HepG2 (cell line): ENCODE data around the gene HSF4. TPM values are rescaled to one million over a fixed set of nuclear protein-coding genes. Genes with fewer than 3 reads are reported as not detected.

Source experiments
- ATAC-seq: fragments of 200-7000 bp; cut with Tn5 transposase; 3 replicates; pipeline ENCODE4 v1.9.1; 2020; ENCODE audit warnings: mild to moderate bottlenecking, moderate library complexity
- BruUV-seq: library from RNA; stranded (reverse); fragments of 400-500 nt; replicated peaks from 2 replicates; lab custom pipeline; 2021; lab: Mats Ljungman, UMichigan
- CTCF ChIA-PET: fragments of 300-600 bp; formaldehyde crosslinking; extraction: SDS; loops from one replicate; lab custom pipeline; 2021; ENCODE audit warnings: low total read pairs, inconsistent platforms, low intra/inter-chr PET ratio; lab: Yijun Ruan, JAX
- POLR2A ChIA-PET: fragments of 350-600 bp; sonication (Branson Sonifier 250); formaldehyde crosslinking; loops from one replicate; lab custom pipeline; 2020; ENCODE audit warnings: antibody characterized with exemption, inconsistent platforms; lab: Yijun Ruan, JAX
- DNase-seq: peaks from one replicate; pipeline ENCODE4 v3.0.0-alpha.2; 2015; ENCODE audit warnings: low spot score
- FAIRE-seq: peaks from 3 replicates; lab custom pipeline; 2011; peaks lifted over from hg19 to GRCh38; lab: Jason Lieb, UNC
- H2AFZ ChIP-seq: one replicate; pipeline ENCODE4 v1.6.1; 2011; ENCODE audit warnings: low read length, inconsistent platforms
- H3K27ac ChIP-seq: fragments of 300-600 bp; 3 replicates; pipeline ENCODE4 v1.8.0; 2011; ENCODE audit warnings: mixed run types, mild to moderate bottlenecking, mixed read lengths, low read length, inconsistent platforms; ENCODE audit not compliant: insufficient read depth; ENCODE audit errors: extremely low read length
- H3K27me3 ChIP-seq, 2 experiments: fragments of 200-600 bp in 1 of 2; 2 replicates in 1 of 2; 3 replicates in 1 of 2; pipeline versions ENCODE4 v1.6.0 to v1.8.0; 2011; ENCODE audit warnings: low read length in 2 of 2, mild to moderate bottlenecking in 2 of 2, moderate library complexity in 2 of 2, inconsistent platforms in 1 of 2; ENCODE audit not compliant: insufficient read depth in 2 of 2, control insufficient read depth in 1 of 2
- H3K36me3 ChIP-seq, 2 experiments: fragments of 200-600 bp in 1 of 2; replicated peaks in 1 of 2; 2 replicates in 1 of 2; 3 replicates in 1 of 2; pipeline versions ENCODE4 v1.5.1 to v1.8.0; 2011; ENCODE audit warnings: low read length in 2 of 2, inconsistent platforms in 1 of 2; ENCODE audit not compliant: insufficient read depth in 2 of 2, control insufficient read depth in 1 of 2
- H3K4me1 ChIP-seq: 2 replicates; pipeline ENCODE4 v1.5.1; 2012; ENCODE audit warnings: low read length, inconsistent platforms; ENCODE audit not compliant: insufficient read depth
- H3K4me2 ChIP-seq: 2 replicates; pipeline ENCODE4 v1.6.0; 2011; ENCODE audit warnings: low read depth, low read length, inconsistent platforms
- H3K4me3 ChIP-seq, 3 experiments: fragments of 200-600 bp in 1 of 3; sonication (generic), shearing (Covaris generic) in 1 of 3; replicated peaks in 1 of 3; 2 replicates each; pipeline ENCODE4 v1.5.1; 2011 to 2016; ENCODE audit warnings: low read length in 3 of 3, inconsistent platforms in 2 of 3, low read depth in 2 of 3, mild to moderate bottlenecking in 2 of 3, control low read depth in 1 of 3, mixed read lengths in 1 of 3; ENCODE audit not compliant: insufficient read depth in 1 of 3
- H3K79me2 ChIP-seq: one replicate; pipeline ENCODE4 v1.6.1; 2011; ENCODE audit warnings: low read length, inconsistent platforms; ENCODE audit not compliant: insufficient read depth
- H3K9ac ChIP-seq: 2 replicates; pipeline ENCODE4 v1.6.0; 2011; ENCODE audit warnings: mild to moderate bottlenecking, low read depth, low read length, inconsistent platforms; ENCODE audit not compliant: insufficient read depth
- H3K9me3 ChIP-seq: 2 replicates; pipeline ENCODE4 v1.5.1; 2012; ENCODE audit warnings: mild to moderate bottlenecking, low read length
- H4K20me1 ChIP-seq: 2 replicates; pipeline ENCODE4 v1.6.0; 2011; ENCODE audit warnings: inconsistent platforms, mild to moderate bottlenecking, low read length, moderate library complexity; ENCODE audit not compliant: insufficient read depth
- CAMTA2 ChIP-seq: sonication (generic); formaldehyde crosslinking; IDR thresholded peaks from 2 replicates; pipeline ENCODE4 v1.4.0; 2020; ENCODE audit warnings: mild to moderate bottlenecking, missing genetic modification reagents, borderline replicate concordance
- HNRNPK ChIP-seq: fragments of 200-400 bp; formaldehyde crosslinking; IDR thresholded peaks from 2 replicates; pipeline ENCODE4 v1.6.1; 2018; ENCODE audit warnings: low read length, low read depth, moderate library complexity, mild to moderate bottlenecking; ENCODE audit not compliant: poor library complexity, severe bottlenecking
- KDM5B ChIP-seq: sonication (generic); formaldehyde crosslinking; IDR thresholded peaks from 2 replicates; pipeline ENCODE4 v1.4.0; 2020; ENCODE audit warnings: missing genetic modification reagents, mild to moderate bottlenecking, borderline replicate concordance
- NFKBIZ ChIP-seq: IDR thresholded peaks from 2 replicates; pipeline ENCODE4 v1.6.1; 2018; ENCODE audit warnings: missing genetic modification reagents, missing compliant biosample characterization
- NFYB ChIP-seq: sonication (generic); formaldehyde crosslinking; IDR thresholded peaks from 2 replicates; pipeline ENCODE4 v1.4.0; 2020; ENCODE audit warnings: missing genetic modification reagents
- RFX1 ChIP-seq: fragments of 450-650 bp; IDR thresholded peaks from 2 replicates; pipeline ENCODE4 v1.6.1; 2017
- RFX5 ChIP-seq: IDR thresholded peaks from 2 replicates; pipeline ENCODE4 v1.6.1; 2011; ENCODE audit warnings: low read depth, low read length, improper control_type of control experiment
- SMAD3 ChIP-seq: sonication (generic); formaldehyde crosslinking; IDR thresholded peaks from 2 replicates; pipeline ENCODE4 v1.4.0; 2020; ENCODE audit warnings: missing genetic modification reagents
- ZBTB38 ChIP-seq: sonication (generic); formaldehyde crosslinking; IDR thresholded peaks from 2 replicates; pipeline ENCODE4 v1.5.1; 2020; ENCODE audit warnings: mild to moderate bottlenecking, missing genetic modification reagents
- ZNF687 ChIP-seq: sonication (generic); formaldehyde crosslinking; IDR thresholded peaks from 2 replicates; pipeline ENCODE4 v1.5.1; 2020; ENCODE audit warnings: mild to moderate bottlenecking, missing genetic modification reagents, moderate library complexity
- ZNF800 ChIP-seq: sonication (generic); formaldehyde crosslinking; IDR thresholded peaks from 2 replicates; pipeline ENCODE4 v1.4.0; 2020; ENCODE audit warnings: missing genetic modification reagents
- WGBS: methylation state at CpG from one replicate; pipeline ENCODE4 v1.1.6; 2017; ENCODE audit warnings: low lambda C conversion rate; 5-methylcytosine and 5-hydroxymethylcytosine counted together
- in situ Hi-C: cut with HindIII; loops from 2 replicates; pipeline ENCODE4 v1.10.0; 2017; ENCODE audit warnings: low pct_unique_long_range_greater_than_20kb; ENCODE audit not compliant: extremely low pct_ligation_motif_present
- intact Hi-C: fragments of 100-400 bp; cut with micrococcal nuclease; formaldehyde crosslinking; loops from one replicate; pipeline ENCODE4 v1.10.0; 2022; ENCODE audit not compliant: unreplicated experiment
- polyA plus RNA-seq, 8 experiments: library from polyadenylated mRNA; depleted of rRNA in 3 of 8; stranded (reverse) in 7 of 8; unstranded in 1 of 8; fragments of >200 nt; fragmentation: Illumina TruSeq in 4 of 8; extraction: Trizol in 4 of 8; gene quantifications; 2 replicates each; pipeline versions ENCODE4 v1.2.1 to v1.2.3, GENCODE V29; 2011 to 2016; ENCODE audit warnings: low read depth in 4 of 8, missing spikeins in 1 of 8, mixed read lengths in 1 of 8; ENCODE audit not compliant: insufficient read depth in 1 of 8
- total RNA-seq, 5 experiments: library from RNA; depleted of rRNA; stranded (reverse); fragments of >200 nt; fragmentation: Illumina TruSeq; extraction: Trizol; gene quantifications; 2 replicates each; pipeline ENCODE4 v1.2.3, GENCODE V29; 2016; ENCODE audit warnings: low read depth in 1 of 5
- TF ChIP-seq, protein P1 (sequence below): IDR thresholded peaks from 2 replicates; pipeline ENCODE4 v1.6.1; 2016; ENCODE audit warnings: missing compliant biosample characterization, missing genetic modification reagents, borderline replicate concordance

The HSF4 gene
- total and polyA plus RNA-seq, 2 of the 13 experiments (the other 11 are each of a cell fraction or from before 2014, with no cell fraction given), result 3.5 to 16.9 TPM

DNA sequence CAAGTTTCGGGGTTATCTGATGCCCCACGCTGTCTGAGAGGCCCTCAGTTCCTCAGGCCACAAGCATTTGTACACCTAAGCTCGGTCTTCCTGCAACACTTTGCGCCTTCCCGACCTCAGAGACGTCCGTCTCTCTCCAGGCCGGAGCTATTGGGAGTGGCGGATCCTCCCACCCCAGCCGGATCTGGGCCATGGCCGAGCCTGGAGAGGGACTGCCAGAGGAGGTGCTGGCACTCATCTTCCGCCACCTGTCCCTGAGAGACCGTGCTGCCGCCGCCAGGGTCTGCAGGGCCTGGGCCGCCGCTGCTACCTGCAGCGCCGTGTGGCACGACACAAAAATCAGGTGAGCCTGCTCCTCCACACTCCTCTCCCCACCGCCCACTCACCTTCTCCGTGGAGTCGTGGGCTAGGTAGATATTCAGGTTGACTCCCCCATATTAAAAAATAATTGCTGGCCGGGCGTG lies 2.9 kb upstream of the HSF4 start (continued):
- TF ChIP-seq HNRNPK, result no peak
- TF ChIP-seq KDM5B (CRISPR knock-in tag), result 0 out of 2 replicates have a peak, but pooled peaks have one; percentile 8
- TF ChIP-seq, protein P1, sequence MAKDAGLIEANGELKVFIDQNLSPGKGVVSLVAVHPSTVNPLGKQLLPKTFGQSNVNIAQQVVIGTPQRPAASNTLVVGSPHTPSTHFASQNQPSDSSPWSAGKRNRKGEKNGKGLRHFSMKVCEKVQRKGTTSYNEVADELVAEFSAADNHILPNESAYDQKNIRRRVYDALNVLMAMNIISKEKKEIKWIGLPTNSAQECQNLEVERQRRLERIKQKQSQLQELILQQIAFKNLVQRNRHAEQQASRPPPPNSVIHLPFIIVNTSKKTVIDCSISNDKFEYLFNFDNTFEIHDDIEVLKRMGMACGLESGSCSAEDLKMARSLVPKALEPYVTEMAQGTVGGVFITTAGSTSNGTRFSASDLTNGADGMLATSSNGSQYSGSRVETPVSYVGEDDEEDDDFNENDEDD (CRISPR knock-in tag), result no peak
- no peak for TF ChIP-seq NFKBIZ (CRISPR knock-in tag)
- no peak for TF ChIP-seq RFX1
- 0 out of 2 replicates have a peak, but pooled peaks have one; percentile 29 for TF ChIP-seq CAMTA2 (CRISPR knock-in tag)
- TF ChIP-seq SMAD3 (CRISPR knock-in tag), result no peak
- TF ChIP-seq, all 625 proteins: peak for 3

DNA sequence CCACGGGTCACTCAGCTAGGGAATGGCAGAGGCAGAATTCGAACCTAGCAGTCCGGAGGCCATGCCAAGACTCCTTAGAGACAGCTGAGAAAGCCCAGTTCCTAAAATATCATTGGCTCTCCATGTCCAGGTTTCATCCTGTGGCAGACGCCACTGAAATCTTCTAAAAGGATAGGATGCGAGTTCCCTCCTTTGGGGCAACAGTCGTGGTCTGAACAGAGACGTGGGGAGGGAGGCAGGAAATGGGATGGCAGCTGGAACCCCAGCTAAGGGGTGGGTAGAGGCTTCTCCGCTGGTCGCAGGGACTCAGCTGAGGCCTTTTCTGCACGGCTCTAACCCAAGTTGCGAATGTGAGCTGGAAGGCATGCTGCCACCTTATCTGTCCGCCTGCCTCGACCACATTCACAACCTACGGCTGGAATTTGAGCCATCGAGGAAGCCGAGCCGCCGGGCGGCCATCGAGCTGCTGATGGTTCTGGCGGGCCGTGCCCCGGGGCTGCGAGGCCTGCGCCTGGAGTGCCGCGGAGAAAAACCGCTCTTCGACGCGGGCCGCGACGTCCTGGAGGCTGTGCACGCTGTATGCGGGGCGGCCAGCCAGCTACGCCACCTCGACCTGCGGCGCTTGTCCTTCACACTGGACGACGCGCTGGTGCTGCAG lies 1.9 kb upstream of the HSF4 start:
- FAIRE-seq, result no peak
- in situ Hi-C loops, result no loop called here
- TF ChIP-seq ZNF687 (CRISPR knock-in tag), result 0 out of 2 replicates have a peak, but pooled peaks have one; percentile 7
- TF ChIP-seq NFYB (CRISPR knock-in tag), result no peak
- no peak for TF ChIP-seq ZNF800 (CRISPR knock-in tag)
- TF ChIP-seq RFX5, result peak; percentile 91
- TF ChIP-seq ZBTB38 (CRISPR knock-in tag), result peak; percentile 80
- TF ChIP-seq, all 625 proteins: peak for 3
- Histone ChIP-seq H3K9me3 (no peaks in the 10 kb centered on the region), H3K4me2 (no peak overlapping the region), H3K79me2 (no peaks in the 10 kb centered on the region), H3K27ac (no peak overlapping the region), H3K27me3 (peaks cover 9 to 27% of the 10 kb centered on the region in 2 experiments), H4K20me1 (no peaks in the 10 kb centered on the region), H2AFZ (no peak overlapping the region), H3K9ac (no peak overlapping the region), H3K36me3 (no peaks in the 10 kb centered on the region), H3K4me1 (peaks cover 47% of the 10 kb centered on the region), H3K4me3 (no peak overlapping the region)
- DNase-seq, result no peak
- intact Hi-C loops, result no loop called here
- CTCF ChIA-PET, result no interaction called here
- no peak for ATAC-seq
- POLR2A ChIA-PET, result interaction anchor here (5.7 kb wide), 1 partner anchor 7 kb away, joined by 54 read pairs; the partner anchor contains the start of gene NOL3
- BruUV-seq, result no TSS peak
- 93% methylated on average over 43 of the region's 44 CpGs for WGBS
